Fibroblast of pulmonary artery (primary cell): ENCODE data around the gene RNU6-8.
A peak's percentile ranks its signal among the peaks of the same experiment; 100 is the strongest.

Source experiments
- DNase-seq: peaks from one replicate; pipeline ENCODE4 v3.0.0-alpha.2; 2010; ENCODE audit warnings: low read depth
- H3K4me3 ChIP-seq: replicated peaks from 2 replicates; pipeline ENCODE4 v1.5.1; 2011; ENCODE audit warnings: low read depth, mild to moderate bottlenecking, control low read depth, low read length, moderate library complexity
- CTCF ChIP-seq: IDR thresholded peaks from 2 replicates; pipeline ENCODE4 v1.5.1; 2011; ENCODE audit warnings: mild to moderate bottlenecking, control low read depth, low read length, inconsistent platforms; ENCODE audit errors: missing control alignments

Gene RNU6-8

GRCh38 chr14:32246751-32247150, 43.7 kb upstream of the RNU6-8 start:
- no peak overlapping the region for H3K4me3 ChIP-seq
- DNase-seq: no peak
- TF ChIP-seq CTCF: no peak

GRCh38 chr14:32244404-32244803, 41.3 kb upstream of the RNU6-8 start:
- peak; percentile 12 for TF ChIP-seq CTCF
- no peak overlapping the region for H3K4me3 ChIP-seq
- DNase-seq: peak; percentile 19

- no peak for TF ChIP-seq CTCF
- no peak overlapping the region for H3K4me3 ChIP-seq
- DNase-seq: no peak
Observed at GRCh38 chr14:32233260-32233659, 30.2 kb upstream of the RNU6-8 start.

GRCh38 chr14:32232481-32232880, 29.4 kb upstream of the RNU6-8 start:
- DNase-seq: no peak
- TF ChIP-seq CTCF: no peak
- H3K4me3 ChIP-seq: no peak overlapping the region

GRCh38 chr14:32230695-32231280, 27.7 kb upstream of the RNU6-8 start:
- no peak for TF ChIP-seq CTCF
- no peak overlapping the region for H3K4me3 ChIP-seq
- DNase-seq: peak; percentile 58

GRCh38 chr14:32230181-32230580, 27.1 kb upstream of the RNU6-8 start:
- peak; percentile 34 for DNase-seq
- TF ChIP-seq CTCF: no peak
- no peak overlapping the region for H3K4me3 ChIP-seq

- no peak overlapping the region for H3K4me3 ChIP-seq
- no peak for TF ChIP-seq CTCF
- no peak for DNase-seq
Observed at GRCh38 chr14:32226056-32226455, 23.0 kb upstream of the RNU6-8 start.
